Hepatocyte (in vitro differentiated cells): ENCODE data around the gene MTA3. TPM values are rescaled to one million over a fixed set of nuclear protein-coding genes. Genes with fewer than 3 reads are reported as not detected.
"Not testable (repeated sequence)": the region's sequence is repeated elsewhere in the genome, so short reads cannot be mapped to it uniquely, and the experiment has no call there.

Experiments used
- DNase-seq: peaks from one replicate; pipeline ENCODE4 v3.0.0-alpha.2; 2016; ENCODE audit warnings: low spot score
- H2AFZ ChIP-seq: fragments of 200-600 bp; sonication (generic); 2 replicates; pipeline ENCODE4 v1.6.0; 2016; ENCODE audit warnings: antibody characterized with exemption, mild to moderate bottlenecking
- H3K27ac ChIP-seq: fragments of 200-600 bp; sonication (generic); 2 replicates; pipeline ENCODE4 v1.5.1; 2016; ENCODE audit warnings: mild to moderate bottlenecking
- H3K27me3 ChIP-seq: fragments of 200-600 bp; sonication (generic); 2 replicates; pipeline ENCODE4 v1.6.1; 2016
- H3K36me3 ChIP-seq: fragments of 200-600 bp; sonication (generic); replicated peaks from 2 replicates; pipeline ENCODE4 v1.5.1; 2016; ENCODE audit warnings: low read depth; ENCODE audit not compliant: insufficient read depth
- H3K4me1 ChIP-seq: fragments of 200-600 bp; sonication (generic); 2 replicates; pipeline ENCODE4 v1.5.1; 2016; ENCODE audit warnings: mild to moderate bottlenecking, moderate library complexity; ENCODE audit not compliant: insufficient read depth
- H3K4me2 ChIP-seq: fragments of 200-600 bp; sonication (generic); 2 replicates; pipeline ENCODE4 v1.6.0; 2016
- H3K4me3 ChIP-seq: fragments of 200-600 bp; sonication (generic); 2 replicates; pipeline ENCODE4 v1.5.1; 2016; ENCODE audit warnings: mild to moderate bottlenecking
- H3K79me2 ChIP-seq: fragments of 200-600 bp; sonication (generic); 2 replicates; pipeline ENCODE4 v1.6.0; 2017; ENCODE audit warnings: mild to moderate bottlenecking
- H3K9me2 ChIP-seq: fragments of 200-600 bp; sonication (generic); replicated peaks from 2 replicates; pipeline ENCODE4 v1.6.0; 2017; ENCODE audit warnings: mild to moderate bottlenecking; ENCODE audit not compliant: insufficient read depth
- H3K9me3 ChIP-seq: fragments of 200-600 bp; sonication (generic); 2 replicates; pipeline ENCODE4 v1.5.1; 2016; ENCODE audit warnings: low read depth, mild to moderate bottlenecking
- H4K20me1 ChIP-seq: fragments of 200-600 bp; sonication (generic); 2 replicates; pipeline ENCODE4 v1.6.0; 2016; ENCODE audit warnings: mild to moderate bottlenecking; ENCODE audit not compliant: insufficient read depth, poor library complexity, severe bottlenecking
- EZH2 ChIP-seq: fragments of 200-600 bp; sonication (generic); IDR thresholded peaks from 2 replicates; pipeline ENCODE4 v1.6.1; 2016; ENCODE audit warnings: antibody characterized with exemption, mild to moderate bottlenecking, borderline replicate concordance
- EZH2phosphoT487 ChIP-seq: fragments of 200-600 bp; sonication (generic); IDR thresholded peaks from one replicate; pipeline ENCODE4 v1.6.1; 2018; ENCODE audit warnings: antibody characterized with exemption, mild to moderate bottlenecking, low read depth, moderate library complexity; ENCODE audit not compliant: unreplicated experiment, severe bottlenecking
- WGBS: methylation state at CpG from one replicate; pipeline ENCODE4 v1.1.6; 2016; ENCODE audit warnings: low lambda C conversion rate; ENCODE audit errors: missing lambda C conversion rate; 5-methylcytosine and 5-hydroxymethylcytosine counted together
- polyA plus RNA-seq: library from polyadenylated mRNA; unstranded; fragments of >200 nt; fragmentation: Nextera tagmentation; extraction: Ambion mirVana; gene quantifications from 2 replicates; pipeline ENCODE4 v1.2.1, GENCODE V29; 2016
- total RNA-seq: library from RNA; depleted of rRNA; stranded (reverse); fragments of >200 nt; gene quantifications from 2 replicates; pipeline ENCODE4 v1.2.3, GENCODE V29; 2014
- TF ChIP-seq, protein P1 (sequence below): fragments of 200-600 bp; sonication (generic); IDR thresholded peaks from 2 replicates; pipeline ENCODE4 v1.5.1; 2016; ENCODE audit warnings: antibody characterized with exemption, mild to moderate bottlenecking; ENCODE audit not compliant: poor library complexity

The MTA3 gene
- total and polyA plus RNA-seq, 2 experiments from 2014 or later = 34.6 to 44.3 TPM

- no peak overlapping the region for H3K27ac ChIP-seq
- H3K27me3 ChIP-seq = no peaks in the 10 kb centered on the region
- no peaks in the 10 kb centered on the region for H3K9me2 ChIP-seq
- H3K79me2 ChIP-seq = peaks cover 22% of the 10 kb centered on the region
- no peaks in the 10 kb centered on the region for H3K9me3 ChIP-seq
- H4K20me1 ChIP-seq = no peaks in the 10 kb centered on the region
- no peaks in the 10 kb centered on the region for H3K4me1 ChIP-seq
- 94% methylated on average over 2 of the region's 2 CpGs for WGBS
- no peak overlapping the region for H3K4me3 ChIP-seq
- H3K36me3 ChIP-seq = no peaks in the 10 kb centered on the region
- TF ChIP-seq, protein P1, sequence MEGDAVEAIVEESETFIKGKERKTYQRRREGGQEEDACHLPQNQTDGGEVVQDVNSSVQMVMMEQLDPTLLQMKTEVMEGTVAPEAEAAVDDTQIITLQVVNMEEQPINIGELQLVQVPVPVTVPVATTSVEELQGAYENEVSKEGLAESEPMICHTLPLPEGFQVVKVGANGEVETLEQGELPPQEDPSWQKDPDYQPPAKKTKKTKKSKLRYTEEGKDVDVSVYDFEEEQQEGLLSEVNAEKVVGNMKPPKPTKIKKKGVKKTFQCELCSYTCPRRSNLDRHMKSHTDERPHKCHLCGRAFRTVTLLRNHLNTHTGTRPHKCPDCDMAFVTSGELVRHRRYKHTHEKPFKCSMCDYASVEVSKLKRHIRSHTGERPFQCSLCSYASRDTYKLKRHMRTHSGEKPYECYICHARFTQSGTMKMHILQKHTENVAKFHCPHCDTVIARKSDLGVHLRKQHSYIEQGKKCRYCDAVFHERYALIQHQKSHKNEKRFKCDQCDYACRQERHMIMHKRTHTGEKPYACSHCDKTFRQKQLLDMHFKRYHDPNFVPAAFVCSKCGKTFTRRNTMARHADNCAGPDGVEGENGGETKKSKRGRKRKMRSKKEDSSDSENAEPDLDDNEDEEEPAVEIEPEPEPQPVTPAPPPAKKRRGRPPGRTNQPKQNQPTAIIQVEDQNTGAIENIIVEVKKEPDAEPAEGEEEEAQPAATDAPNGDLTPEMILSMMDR = no peak
- no peak overlapping the region for H2AFZ ChIP-seq
- DNase-seq = no peak
- no peak overlapping the region for H3K4me2 ChIP-seq
Measured at GRCh38 chr2:42624047-42624446, 55.6 kb downstream of the MTA3 start.

DNA sequence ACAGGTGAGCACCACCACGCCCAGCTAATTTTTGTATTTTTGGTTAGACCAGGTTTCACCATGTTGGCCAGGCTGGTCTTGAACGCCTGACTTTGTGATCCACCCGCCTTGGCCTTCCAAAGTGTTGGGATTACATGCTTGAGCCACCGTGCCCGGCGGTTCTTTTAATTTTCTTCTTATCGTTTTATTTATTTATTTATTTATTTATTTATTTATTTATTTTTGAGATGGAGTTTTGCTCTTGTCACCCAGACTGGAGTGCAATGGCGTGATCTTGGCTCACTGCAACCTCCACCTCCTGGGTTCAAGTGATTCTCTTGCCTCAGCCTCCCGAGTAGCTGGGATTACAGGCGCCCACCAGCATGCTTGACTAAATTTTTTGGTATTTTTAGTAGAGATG is 59.6 kb downstream of the MTA3 start:
- not testable (repeated sequence) for H3K4me1 ChIP-seq, H3K27ac ChIP-seq, H2AFZ ChIP-seq, DNase-seq, H3K4me2 ChIP-seq, H3K9me3 ChIP-seq, H4K20me1 ChIP-seq, H3K36me3 ChIP-seq, H3K27me3 ChIP-seq, H3K4me3 ChIP-seq, H3K9me2 ChIP-seq
- WGBS = 95% methylated on average over 10 of the region's 10 CpGs
- H3K79me2 ChIP-seq = peaks cover 33% of the 10 kb centered on the region

DNA sequence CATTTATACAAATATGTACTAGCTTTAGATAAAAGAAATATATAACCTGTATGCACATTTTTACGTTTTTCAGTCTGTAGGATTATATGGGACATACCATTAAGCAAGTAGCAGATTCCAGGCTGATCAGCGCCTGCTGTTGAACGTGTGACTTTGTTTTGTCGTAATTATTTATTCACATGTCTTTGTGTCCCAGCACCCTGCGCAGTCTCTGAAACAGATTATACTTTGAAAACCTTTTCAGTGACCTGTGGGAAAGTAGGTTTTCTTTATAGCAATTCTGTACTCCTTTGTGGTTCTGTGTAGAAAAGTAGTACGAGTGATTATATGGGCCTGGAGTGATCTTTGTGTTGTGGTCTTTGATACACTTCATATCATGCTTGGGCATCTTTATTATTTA is 68.5 kb downstream of the MTA3 start:
- H3K79me2 ChIP-seq = peaks cover 27% of the 10 kb centered on the region
- H3K27me3 ChIP-seq = no peaks in the 10 kb centered on the region
- TF ChIP-seq EZH2 = no peak
- TF ChIP-seq, protein P1 = no peak
- no peak for TF ChIP-seq EZH2phosphoT487
- no peak overlapping the region for H2AFZ ChIP-seq
- DNase-seq = no peak
- peaks cover 16% of the 10 kb centered on the region for H3K4me1 ChIP-seq
- no peak overlapping the region for H3K27ac ChIP-seq
- no peaks in the 10 kb centered on the region for H3K9me2 ChIP-seq
- no peaks in the 10 kb centered on the region for H4K20me1 ChIP-seq
- H3K4me3 ChIP-seq = no peak overlapping the region
- H3K36me3 ChIP-seq = no peaks in the 10 kb centered on the region
- H3K4me2 ChIP-seq = no peak overlapping the region
- H3K9me3 ChIP-seq = no peaks in the 10 kb centered on the region
- 92% methylated on average over 6 of the region's 6 CpGs for WGBS

- WGBS = 84% methylated on average over 7 of the region's 7 CpGs
Measured at GRCh38 chr2:42638080-42638784, 69.8 kb downstream of the MTA3 start.

More at GRCh38 chr2:42638080-42638784, 69.8 kb downstream of the MTA3 start:
- Histone ChIP-seq H3K79me2 (peaks cover 26% of the 10 kb centered on the region), H3K27ac (no peak overlapping the region), H3K36me3 (no peaks in the 10 kb centered on the region), H3K4me2 (peak overlapping the region; percentile 58), H2AFZ (no peak overlapping the region), H3K27me3 (no peaks in the 10 kb centered on the region), H3K4me3 (no peak overlapping the region), H3K4me1 (peaks cover 16% of the 10 kb centered on the region), H4K20me1 (no peaks in the 10 kb centered on the region), H3K9me2 (no peaks in the 10 kb centered on the region), H3K9me3 (no peaks in the 10 kb centered on the region)
- DNase-seq = no peak
- no peak for TF ChIP-seq EZH2
- no peak for TF ChIP-seq EZH2phosphoT487
- TF ChIP-seq, protein P1 = no peak
